Gastroesophageal sphincter (tissue), 4 donors: ENCODE data around the gene SNX15. TPM values are rescaled to one million over a fixed set of nuclear protein-coding genes. Genes with fewer than 3 reads are reported as not detected.
"Not testable (repeated sequence)": the region's sequence is repeated elsewhere in the genome, so short reads cannot be mapped to it uniquely, and the experiment has no call there.

Experiments used
- ATAC-seq: fragments of 150-250 bp; one replicate; pipeline ENCODE4 v1.9.1; 2016; ENCODE audit warnings: mild to moderate bottlenecking, moderate library complexity
- H3K27ac ChIP-seq, 4 donors: fragments of 200-600 bp; sonication (generic) in 3 of 4; 1 replicate in 3 of 4; 2 replicates in 1 of 4; pipeline ENCODE4 v1.5.1; 2016 to 2019
- H3K27me3 ChIP-seq: fragments of 200-600 bp; sonication (generic); one replicate; pipeline ENCODE4 v1.5.1; 2019
- H3K36me3 ChIP-seq, 2 donors: fragments of 200-600 bp; sonication (generic); one replicate each; pipeline ENCODE4 v1.5.1; 2019; ENCODE audit warnings: control low read depth in 1 of 2
- H3K4me1 ChIP-seq, 3 donors: fragments of 200-600 bp; sonication (generic); 1 replicate in 2 of 3; 2 replicates in 1 of 3; pipeline ENCODE4 v1.5.1; 2016 to 2019; ENCODE audit warnings: control low read depth in 2 of 3
- H3K4me3 ChIP-seq, 2 donors: fragments of 200-600 bp; sonication (generic); one replicate each; pipeline ENCODE4 v1.5.1; 2019; ENCODE audit warnings: mild to moderate bottlenecking in 1 of 2, moderate library complexity in 1 of 2
- H3K9me3 ChIP-seq, 3 donors: fragments of 200-600 bp; sonication (generic); one replicate each; pipeline ENCODE4 v1.5.1; 2017 to 2019; ENCODE audit warnings: control low read depth in 2 of 3
- CTCF ChIP-seq, 4 experiments: fragments of 200-600 bp in 2 of 4; fragments of 450-650 bp in 2 of 4; sonication (generic) in 1 of 4; IDR thresholded peaks; one replicate each; pipeline ENCODE4 v1.5.1; 2017 to 2019; ENCODE audit warnings: antibody characterized with exemption in 4 of 4, mild to moderate bottlenecking in 2 of 4, moderate library complexity in 2 of 4
- EP300 ChIP-seq: sonication (generic); formaldehyde crosslinking; IDR thresholded peaks from one replicate; pipeline ENCODE4 v1.6.1; 2017; ENCODE audit warnings: antibody characterized with exemption, mild to moderate bottlenecking
- POLR2A ChIP-seq, 2 donors: fragments of 450-650 bp; IDR thresholded peaks; one replicate each; pipeline ENCODE4 v1.6.1; 2017; ENCODE audit warnings: antibody characterized with exemption in 2 of 2, mild to moderate bottlenecking in 2 of 2, moderate library complexity in 1 of 2
- POLR2AphosphoS5 ChIP-seq: sonication (generic); formaldehyde crosslinking; IDR thresholded peaks from one replicate; pipeline ENCODE4 v1.6.1; 2017; ENCODE audit warnings: antibody characterized with exemption
- WGBS, 2 donors: methylation state at CpG; one replicate each; pipeline ENCODE4 v1.1.5; 2018; ENCODE audit warnings: low coverage in 1 of 2; 5-methylcytosine and 5-hydroxymethylcytosine counted together
- total RNA-seq, 4 donors: library from RNA; depleted of rRNA; stranded (reverse); fragments of >200 nt; gene quantifications; one replicate each; pipeline ENCODE4 v1.1.0, GENCODE V29; 2016

Gene SNX15
- total RNA-seq, 4 donors from 2014 or later = 23.6 to 42.5 (median 30.1) TPM

GRCh38 chr11:65021509-65021908 lies 5.7 kb upstream of the SNX15 start:
- Histone ChIP-seq H3K4me1 (peaks cover 0 to 12% (median 0%) of the 10 kb centered on the region in 3 donors), H3K27me3 (no peaks in the 10 kb centered on the region), H3K27ac (no peak overlapping the region), H3K4me3 (no peak overlapping the region), H3K36me3 (peaks cover 0 to 57% of the 10 kb centered on the region in 2 donors), H3K9me3 (no peaks in the 10 kb centered on the region)
- ATAC-seq = no peak
- no peak for TF ChIP-seq CTCF (IDR thresholded peaks at IDR 0.05)
- TF ChIP-seq EP300 = no peak
- TF ChIP-seq POLR2AphosphoS5 = no peak
- WGBS, 2 donors = 76% methylated on average over 2 of the region's 11 CpGs; no CpG with 5 or more reads in 1 of the 2 donors

- H3K27me3 ChIP-seq, H3K27ac ChIP-seq, ATAC-seq, H3K4me3 ChIP-seq, H3K9me3 ChIP-seq: not testable (repeated sequence)
- Histone ChIP-seq H3K4me1 (peaks cover 0 to 14% (median 0%) of the 10 kb centered on the region in 3 donors), H3K36me3 (peaks cover 0 to 46% of the 10 kb centered on the region in 2 donors)
- 74 to 84% methylated on average over 8 of the region's 8 CpGs for WGBS, 2 donors
These were observed 3.7 kb upstream of the SNX15 start for GRCh38 chr11:65023502-65023901.

- Histone ChIP-seq H3K27ac (peak overlapping the region; percentile 66 to 92 (median 92)), H3K9me3 (no peaks in the 10 kb centered on the region), H3K4me1 (peaks cover 0 to 43% (median 3%) of the 10 kb centered on the region in 3 donors), H3K4me3 (peak overlapping the region; percentile 52 to 70), H3K36me3 (peaks cover 0 to 25% of the 10 kb centered on the region in 2 donors), H3K27me3 (no peaks in the 10 kb centered on the region)
- 18 to 58% methylated on average over 4 to 10 of the region's 10 CpGs for WGBS, 2 donors
- no peak for ATAC-seq
- TF ChIP-seq CTCF (IDR thresholded peaks at IDR 0.05) = no peak
- no peak for TF ChIP-seq EP300
- TF ChIP-seq POLR2A (IDR thresholded peaks at IDR 0.05) = no peak
- no peak for TF ChIP-seq POLR2AphosphoS5
These were observed 429 bp upstream of the SNX15 start for GRCh38 chr11:65026810-65027209.

GRCh38 chr11:65032216-65032615 lies 5.0 kb downstream of the SNX15 start:
- no peak for ATAC-seq
- Histone ChIP-seq H3K27me3 (no peaks in the 10 kb centered on the region), H3K4me3 (no peak overlapping the region), H3K9me3 (no peaks in the 10 kb centered on the region), H3K36me3 (peaks cover 0 to 66% of the 10 kb centered on the region in 2 donors), H3K4me1 (peaks cover 0 to 44% (median 3%) of the 10 kb centered on the region in 3 donors), H3K27ac (no peak overlapping the region)
- WGBS, 2 donors = 92% methylated on average over 2 of the region's 13 CpGs; no CpG with 5 or more reads in 1 of the 2 donors
- no peak for TF ChIP-seq EP300
- TF ChIP-seq CTCF (IDR thresholded peaks at IDR 0.05) = no peak
- TF ChIP-seq POLR2AphosphoS5 = no peak
- TF ChIP-seq POLR2A (IDR thresholded peaks at IDR 0.05) = no peak

GRCh38 chr11:65034423-65034822 lies 7.2 kb downstream of the SNX15 start:
- WGBS, 2 donors = 100% methylated on average over 1 of the region's 2 CpGs; no CpG with 5 or more reads in 1 of the 2 donors
- no peaks in the 10 kb centered on the region for H3K9me3 ChIP-seq
- peaks cover 0 to 88% of the 10 kb centered on the region in 2 donors for H3K36me3 ChIP-seq
- no peak overlapping the region for H3K27ac ChIP-seq
- TF ChIP-seq POLR2A (IDR thresholded peaks at IDR 0.05) (no peak), POLR2AphosphoS5 (no peak), CTCF (IDR thresholded peaks at IDR 0.05) (no peak), EP300 (no peak)
- ATAC-seq = no peak
- no peaks in the 10 kb centered on the region for H3K27me3 ChIP-seq
- H3K4me3 ChIP-seq = no peak overlapping the region
- peaks cover 0 to 31% (median 0%) of the 10 kb centered on the region in 3 donors for H3K4me1 ChIP-seq
